GM19025 (cell line): ENCODE results near the gene ZNF549.
A peak's percentile ranks its signal among the peaks of the same experiment; 100 is the strongest.

Experiments
- ATAC-seq: cut with Tn5 transposase; IDR thresholded peaks from one replicate; pipeline ENCODE4 v1.9.1; 2021; ENCODE audit warnings: mild to moderate bottlenecking, low read depth, moderate library complexity; ENCODE audit not compliant: unreplicated experiment

ZNF549 gene

GRCh38 chr19:57566396-57567265 is 39.5 kb downstream of the ZNF549 start:
- ATAC-seq: no peak

DNA sequence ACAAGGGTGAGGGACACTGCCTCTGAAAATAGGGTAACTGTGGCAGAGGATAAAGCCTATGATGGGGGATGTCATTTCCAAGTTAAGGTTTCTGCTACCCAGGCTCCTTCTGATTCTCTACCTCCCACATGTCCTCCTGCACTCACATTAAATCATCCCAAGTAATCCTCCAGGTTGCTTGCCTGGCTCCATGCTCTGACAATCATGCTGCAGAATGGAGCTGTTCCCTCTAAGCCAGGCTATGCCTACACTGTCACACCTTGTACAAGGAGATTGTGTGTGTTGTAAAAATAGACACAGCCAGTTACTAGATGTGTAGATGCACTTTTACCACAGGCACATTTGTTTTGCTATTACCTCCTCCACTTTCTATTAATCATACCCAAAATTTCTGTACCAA is 43.6 kb downstream of the ZNF549 start:
- ATAC-seq: no peak

DNA sequence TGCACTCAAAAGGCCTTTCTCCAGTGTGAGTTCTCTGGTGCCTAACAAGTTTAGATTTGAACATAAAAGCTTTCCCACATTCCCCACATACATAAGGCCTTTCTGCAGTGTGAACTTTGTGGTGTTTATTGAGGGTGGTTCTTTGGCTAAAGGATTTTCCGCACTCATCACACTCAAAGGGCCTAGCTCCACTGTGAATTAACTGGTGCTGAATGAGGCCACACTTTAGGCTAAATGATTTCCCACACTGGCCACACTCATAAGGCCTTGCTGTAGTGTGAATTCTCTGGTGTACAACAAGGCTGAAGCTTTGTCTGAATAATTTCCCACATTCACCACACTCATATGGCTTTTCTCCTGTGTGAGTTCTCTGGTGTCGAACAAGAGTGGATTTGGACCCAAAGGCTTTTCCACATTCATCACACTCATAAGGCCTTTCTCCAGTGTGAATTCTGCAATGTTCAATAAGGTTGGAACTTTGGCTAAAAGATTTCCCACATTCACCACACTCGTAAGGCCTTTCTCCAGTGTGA is 45.3 kb downstream of the ZNF549 start:
- no peak for ATAC-seq

DNA sequence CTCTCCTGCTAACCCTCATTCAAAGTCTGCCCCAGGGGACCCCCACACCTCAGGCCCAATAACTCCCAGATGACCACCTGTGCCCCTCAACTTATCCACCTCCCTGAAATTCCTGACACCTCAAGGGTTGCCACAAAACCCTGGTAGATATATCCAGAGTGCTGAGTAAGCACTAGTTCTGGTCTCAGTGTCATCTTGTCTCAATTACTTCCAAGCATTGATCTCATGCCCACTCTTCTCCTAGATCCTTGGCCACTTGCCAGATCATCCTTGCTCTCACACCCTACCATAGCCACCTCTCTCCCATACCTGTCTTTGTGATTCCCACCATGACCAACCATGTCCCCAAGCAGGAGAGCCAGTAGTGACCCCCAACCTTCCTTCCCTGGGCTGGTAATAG is 49.5 kb downstream of the ZNF549 start:
- no peak for ATAC-seq

DNA sequence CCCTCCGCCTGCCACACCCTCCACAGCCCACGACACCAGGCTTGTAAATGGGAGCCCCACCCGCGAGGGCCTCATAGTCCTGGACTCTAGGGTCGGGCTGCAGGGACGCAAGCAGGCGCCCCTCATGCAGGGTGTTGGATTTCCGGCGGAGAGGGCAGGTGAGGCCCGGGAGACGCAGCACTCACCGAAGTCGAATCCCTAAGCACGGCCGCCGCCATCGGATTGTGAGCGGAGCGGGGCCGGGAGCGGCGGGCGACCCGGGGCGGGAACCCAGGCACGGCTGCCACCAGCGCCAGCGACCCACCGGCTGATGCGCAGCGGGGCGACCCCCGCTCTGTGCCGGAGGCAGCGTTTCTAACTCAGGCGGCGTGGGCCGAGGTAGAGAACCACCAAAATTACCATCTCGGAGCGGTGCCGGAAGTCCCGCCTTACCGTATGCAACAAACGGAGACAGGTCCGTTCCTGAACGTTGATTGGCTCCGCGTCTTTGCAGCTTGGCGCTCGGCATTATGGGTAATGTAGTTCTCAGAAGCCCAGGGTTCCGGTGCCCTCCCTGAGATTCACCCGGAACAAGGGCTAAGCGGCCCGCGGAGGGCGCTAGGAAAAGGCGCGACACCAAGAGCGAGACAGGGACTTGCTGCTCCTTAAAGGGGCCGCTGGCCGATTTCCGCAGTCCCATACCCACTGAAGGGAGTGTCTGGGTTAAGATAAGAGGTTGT is 51.5 kb downstream of the ZNF549 start, which contains the start of gene ZNF416:
Gene ZNF416 (minus strand): TSS at position 425 of the 719 bp plus-strand sequence. CDS start 207 bp downstream, at position 218.
- peak; percentile 94 for ATAC-seq

DNA sequence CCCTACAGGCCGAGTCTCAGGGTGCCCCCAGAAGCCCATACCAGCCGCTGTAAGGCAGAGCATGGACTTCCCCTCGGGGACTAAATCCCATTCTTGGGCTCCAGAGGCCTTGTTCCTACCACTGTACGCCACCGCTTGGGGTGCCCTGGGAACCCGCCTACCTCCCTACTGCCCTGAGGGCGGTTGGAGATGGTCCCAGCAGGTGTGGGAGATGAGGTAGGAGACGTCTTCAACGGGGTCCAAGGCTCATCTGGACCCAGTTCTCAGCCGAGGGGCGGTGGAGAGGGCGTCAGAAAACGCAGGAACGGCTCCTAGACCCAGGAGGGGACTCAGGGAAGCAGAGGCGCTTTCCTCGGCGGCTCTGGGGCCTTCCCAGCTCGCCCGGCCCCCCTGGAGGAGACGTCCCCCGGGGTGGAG is 56.0 kb downstream of the ZNF549 start:
- ATAC-seq: no peak

- peak; percentile 77 for ATAC-seq
These were observed 56.6 kb downstream of the ZNF549 start, which contains the start of gene ZIK1 for GRCh38 chr19:57583521-57584416. Gene ZIK1, plus strand, starts transcription at chr19:57584145. Its CDS starts 212 bp downstream, at chr19:57584357.

GRCh38 chr19:57587529-57587928 is 60.4 kb downstream of the ZNF549 start:
- ATAC-seq: no peak

DNA sequence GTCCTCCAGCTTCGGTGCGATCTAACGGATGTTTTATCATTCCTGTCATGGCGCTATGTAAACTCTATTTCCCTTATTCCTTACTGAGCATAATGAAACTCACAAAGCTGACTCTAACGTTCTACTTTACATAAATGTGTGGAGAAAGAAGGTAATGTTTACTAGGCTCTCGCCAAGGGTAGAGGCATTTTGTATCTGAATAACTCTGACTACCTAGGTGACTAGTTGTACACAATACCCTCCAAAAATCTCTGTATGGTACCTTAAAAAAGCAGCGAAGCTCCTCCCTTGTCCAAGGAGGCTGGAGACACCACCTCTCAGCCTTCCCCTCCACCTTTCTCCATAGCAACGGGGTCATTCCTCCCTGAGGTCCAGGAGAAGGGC is 72.2 kb downstream of the ZNF549 start:
- no peak for ATAC-seq

DNA sequence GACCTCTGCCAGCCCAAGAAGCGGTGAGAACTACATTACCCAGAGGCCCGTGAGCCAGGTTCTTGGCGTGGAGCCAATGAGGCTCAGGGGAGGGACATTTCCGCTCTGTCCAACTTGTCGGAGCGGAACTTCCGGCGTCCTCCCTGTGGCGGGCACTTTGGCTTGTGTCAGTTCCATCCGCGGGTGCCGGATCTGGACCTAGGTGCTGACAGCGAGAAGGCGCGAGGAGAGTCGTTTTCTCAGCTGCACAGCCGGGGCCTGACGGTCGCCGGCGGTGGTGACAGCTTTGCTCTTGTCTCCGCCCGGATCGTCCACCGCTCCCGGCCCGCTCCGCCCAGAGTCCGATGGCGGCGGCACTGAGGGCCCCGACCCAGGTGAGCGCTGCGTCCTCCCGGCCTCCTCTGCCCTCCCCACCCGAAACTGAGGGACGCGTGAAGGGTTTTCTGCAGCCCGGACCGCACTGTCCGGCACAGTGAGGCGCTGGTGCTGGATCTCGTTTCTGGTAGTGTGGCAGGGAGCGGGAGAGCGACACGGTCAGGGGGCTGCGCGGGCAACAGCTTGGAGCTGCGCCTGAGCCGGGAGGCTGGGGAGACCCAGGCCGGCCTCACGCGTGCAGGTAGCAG is 72.7 kb downstream of the ZNF549 start, which contains the start of gene ZNF530:
Gene ZNF530 (plus strand): TSS at position 125 of the 623 bp plus-strand sequence. CDS start 4,461 bp downstream, outside the sequence.
- peak; percentile 99 for ATAC-seq

DNA sequence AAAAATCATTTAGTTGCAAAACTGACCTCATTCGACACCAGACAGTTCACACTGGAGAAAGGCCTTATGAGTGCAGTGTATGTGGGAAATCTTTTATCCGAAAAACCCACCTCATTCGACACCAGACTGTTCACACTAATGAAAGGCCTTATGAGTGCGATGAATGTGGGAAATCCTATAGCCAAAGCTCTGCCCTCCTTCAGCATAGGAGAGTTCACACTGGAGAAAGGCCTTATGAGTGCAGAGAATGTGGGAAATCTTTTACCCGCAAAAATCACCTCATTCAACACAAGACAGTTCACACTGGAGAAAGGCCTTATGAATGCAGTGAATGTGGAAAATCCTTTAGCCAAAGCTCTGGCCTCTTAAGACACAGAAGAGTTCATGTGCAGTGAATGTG is 79.8 kb downstream of the ZNF549 start:
- ATAC-seq: no peak
